A549 (cell line): ENCODE data around the gene LYST. TPM values are rescaled to one million over a fixed set of nuclear protein-coding genes. Genes with fewer than 3 reads are reported as not detected.

Source experiments
- ATAC-seq, 2 experiments: fragments of 200-7000 bp in 1 of 2; fragments of >200 bp in 1 of 2; cut with Nextera tagmentation in 1 of 2; cut with Tn5 transposase in 1 of 2; 3 replicates each; pipeline versions ENCODE4 v1.8.0 to v1.9.1; 2018 to 2020; ENCODE audit warnings: mild to moderate bottlenecking in 1 of 2, moderate library complexity in 1 of 2
- CTCF ChIA-PET: fragments of 300-600 bp; sonication (Branson Sonifier 250); formaldehyde crosslinking; extraction: SDS; loops from one replicate; lab custom pipeline; 2021; ENCODE audit warnings: antibody characterized with exemption, inconsistent platforms; lab: Yijun Ruan, JAX
- POLR2A ChIA-PET: fragments of 350-600 bp; formaldehyde crosslinking; extraction: SDS; loops from one replicate; lab custom pipeline; 2021; ENCODE audit warnings: antibody characterized with exemption, inconsistent platforms; lab: Yijun Ruan, JAX
- DNase-seq, 2 experiments: peaks; one replicate each; pipeline versions ENCODE4 v3.0.0 to v3.0.0-alpha.2; 2011 to 2016; ENCODE audit warnings: low read depth in 1 of 2, low spot score in 1 of 2
- FAIRE-seq: peaks from 2 replicates; lab custom pipeline; 2011; peaks lifted over from hg19 to GRCh38; lab: Jason Lieb, UNC
- H3K27ac ChIP-seq, 2 experiments: fragments of >200 bp; sonication (Bioruptor Twin); formaldehyde crosslinking; 3 replicates each; pipeline ENCODE4 v1.5.1; 2016 to 2017
- H3K4me1 ChIP-seq: fragments of >200 bp; sonication (Bioruptor Twin); formaldehyde crosslinking; 3 replicates; pipeline ENCODE4 v1.6.1; 2016
- H3K4me2 ChIP-seq: fragments of >200 bp; sonication (Bioruptor Twin); formaldehyde crosslinking; 3 replicates; pipeline ENCODE4 v1.6.1; 2016
- H3K4me3 ChIP-seq: fragments of >200 bp; sonication (Bioruptor Twin); formaldehyde crosslinking; 3 replicates; pipeline ENCODE4 v1.5.1; 2016
- H3K9me3 ChIP-seq: fragments of >200 bp; sonication (Bioruptor Twin); formaldehyde crosslinking; 3 replicates; pipeline ENCODE4 v1.6.1; 2016
- CBX2 ChIP-seq: fragments of 200-600 bp; sonication (generic); IDR thresholded peaks from 2 replicates; pipeline ENCODE4 v1.6.1; 2016; ENCODE audit warnings: low read depth, mild to moderate bottlenecking, borderline replicate concordance
- CBX8 ChIP-seq: fragments of 200-600 bp; sonication (generic); IDR thresholded peaks from 2 replicates; pipeline ENCODE4 v1.6.1; 2016
- CHD4 ChIP-seq: fragments of 200-600 bp; sonication (generic); IDR thresholded peaks from 2 replicates; pipeline ENCODE4 v1.6.1; 2016; ENCODE audit warnings: antibody characterized with exemption, mild to moderate bottlenecking, borderline replicate concordance
- EP300 ChIP-seq, 2 experiments: fragments of >200 bp; sonication (Bioruptor Twin); formaldehyde crosslinking; IDR thresholded peaks; 2 replicates in 1 of 2; 3 replicates in 1 of 2; pipeline ENCODE4 v1.6.1; 2016 to 2017
- FOSB ChIP-seq: fragments of 250-450 bp; sonication (Bioruptor Pico); IDR thresholded peaks from 2 replicates; pipeline ENCODE4 v1.5.0; 2020; ENCODE audit warnings: mild to moderate bottlenecking, moderate library complexity
- HEYL ChIP-seq: fragments of 250-450 bp; sonication (Bioruptor Pico); IDR thresholded peaks from 2 replicates; pipeline ENCODE4 v1.8.0; 2021; ENCODE audit warnings: mild to moderate bottlenecking, moderate library complexity
- HOXB13 ChIP-seq: fragments of 250-450 bp; sonication (Bioruptor Pico); IDR thresholded peaks from 2 replicates; pipeline ENCODE4 v1.5.0; 2020; ENCODE audit warnings: low read depth, mild to moderate bottlenecking, moderate library complexity
- HOXB5 ChIP-seq: fragments of 250-450 bp; sonication (Bioruptor Pico); IDR thresholded peaks from 2 replicates; pipeline ENCODE4 v1.5.0; 2020; ENCODE audit warnings: mild to moderate bottlenecking, moderate library complexity
- MAZ ChIP-seq: fragments of 150-350 bp; IDR thresholded peaks from 2 replicates; pipeline ENCODE4 v1.6.1; 2014; ENCODE audit warnings: antibody characterized with exemption, low read depth, low read length, borderline replicate concordance
- MYC ChIP-seq: IDR thresholded peaks from 2 replicates; pipeline ENCODE4 v1.6.1; 2012; ENCODE audit warnings: mild to moderate bottlenecking, inconsistent platforms, low read length, improper control_type of control experiment, borderline replicate concordance
- NFE2L2 ChIP-seq: fragments of 150-350 bp; conservative IDR thresholded peaks from 2 replicates; pipeline ENCODE4 v1.6.1; 2014; ENCODE audit warnings: low read length
- NPAS2 ChIP-seq: fragments of 250-450 bp; sonication (Bioruptor Pico); IDR thresholded peaks from 2 replicates; pipeline ENCODE4 v1.8.0; 2022; ENCODE audit warnings: mild to moderate bottlenecking, moderate library complexity, borderline replicate concordance
- PHF8 ChIP-seq: fragments of 200-600 bp; sonication (generic); IDR thresholded peaks from 2 replicates; pipeline ENCODE4 v1.6.1; 2016; ENCODE audit warnings: low read depth, mild to moderate bottlenecking, antibody characterized with exemption, moderate library complexity, borderline replicate concordance
- POLR2AphosphoS2 ChIP-seq: conservative IDR thresholded peaks from 2 replicates; pipeline ENCODE4 v1.6.1; 2012; ENCODE audit warnings: low read length, improper control_type of control experiment, inconsistent platforms
- RAD21 ChIP-seq, 2 experiments: fragments of >200 bp in 1 of 2; sonication (Bioruptor Twin) in 1 of 2; formaldehyde crosslinking in 1 of 2; IDR thresholded peaks in 1 of 2; conservative IDR thresholded peaks in 1 of 2; 2 replicates in 1 of 2; 3 replicates in 1 of 2; pipeline ENCODE4 v1.6.1; 2012 to 2018; ENCODE audit warnings: inconsistent platforms in 1 of 2
- RARB ChIP-seq: fragments of 250-450 bp; sonication (Bioruptor Pico); IDR thresholded peaks from 2 replicates; pipeline ENCODE4 v1.8.0; 2021; ENCODE audit warnings: mild to moderate bottlenecking, moderate library complexity
- RFX5 ChIP-seq: fragments of 450-650 bp; IDR thresholded peaks from 2 replicates; pipeline ENCODE4 v1.7.1; 2014; ENCODE audit warnings: antibody characterized with exemption, mild to moderate bottlenecking, moderate library complexity
- RNF2 ChIP-seq: fragments of 200-600 bp; sonication (generic); IDR thresholded peaks from 2 replicates; pipeline ENCODE4 v1.6.1; 2016; ENCODE audit warnings: low read depth, mild to moderate bottlenecking, antibody characterized with exemption, moderate library complexity, borderline replicate concordance
- SMC3 ChIP-seq: fragments of >200 bp; sonication (Bioruptor Twin); formaldehyde crosslinking; IDR thresholded peaks from 3 replicates; pipeline ENCODE4 v1.6.1; 2018; ENCODE audit warnings: inconsistent platforms
- SREBF2 ChIP-seq: fragments of 450-650 bp; IDR thresholded peaks from 2 replicates; pipeline ENCODE4 v1.6.1; 2014; ENCODE audit warnings: mild to moderate bottlenecking, moderate library complexity
- ZC3H11A ChIP-seq: fragments of 450-650 bp; IDR thresholded peaks from 2 replicates; pipeline ENCODE4 v1.6.1; 2014; ENCODE audit warnings: antibody characterized with exemption, mild to moderate bottlenecking
- ZFP36 ChIP-seq: fragments of 450-650 bp; IDR thresholded peaks from 2 replicates; pipeline ENCODE4 v1.6.1; 2014; ENCODE audit warnings: borderline replicate concordance; ENCODE audit not compliant: partially characterized antibody
- ZSCAN20 ChIP-seq: fragments of 250-450 bp; sonication (Bioruptor Pico); IDR thresholded peaks from 2 replicates; pipeline ENCODE4 v1.8.0; 2022; ENCODE audit warnings: mild to moderate bottlenecking, moderate library complexity
- WGBS: methylation state at CpG from one replicate; pipeline ENCODE4 v1.1.6; 2017; ENCODE audit errors: missing lambda C conversion rate; 5-methylcytosine and 5-hydroxymethylcytosine counted together
- polyA plus RNA-seq, 4 experiments: library from polyadenylated mRNA; depleted of rRNA in 3 of 4; stranded (reverse); fragments of >200 nt; fragmentation: RNase III in 1 of 4; extraction: RNeasy Plus Mini Kit Qiagen cat#74134 plus additional on column Dnase treatment in 1 of 4; gene quantifications; 2 replicates in 3 of 4; 3 replicates in 1 of 4; pipeline ENCODE4 v1.2.3, GENCODE V29; 2011 to 2017
- TF ChIP-seq, protein P1 (sequence below): fragments of 150-350 bp; IDR thresholded peaks from 2 replicates; pipeline ENCODE4 v1.6.1; 2014; ENCODE audit warnings: low read depth, mild to moderate bottlenecking, low read length
- TF ChIP-seq, protein P2 (sequence below): fragments of 250-450 bp; sonication (Bioruptor Pico); IDR thresholded peaks from 2 replicates; pipeline ENCODE4 v1.5.0; 2021; ENCODE audit warnings: mild to moderate bottlenecking, moderate library complexity, borderline replicate concordance

LYST gene
- polyA plus RNA-seq, 2 of the 4 experiments (the other 2 are of a cell fraction): 2.5 to 9.4 TPM

DNA sequence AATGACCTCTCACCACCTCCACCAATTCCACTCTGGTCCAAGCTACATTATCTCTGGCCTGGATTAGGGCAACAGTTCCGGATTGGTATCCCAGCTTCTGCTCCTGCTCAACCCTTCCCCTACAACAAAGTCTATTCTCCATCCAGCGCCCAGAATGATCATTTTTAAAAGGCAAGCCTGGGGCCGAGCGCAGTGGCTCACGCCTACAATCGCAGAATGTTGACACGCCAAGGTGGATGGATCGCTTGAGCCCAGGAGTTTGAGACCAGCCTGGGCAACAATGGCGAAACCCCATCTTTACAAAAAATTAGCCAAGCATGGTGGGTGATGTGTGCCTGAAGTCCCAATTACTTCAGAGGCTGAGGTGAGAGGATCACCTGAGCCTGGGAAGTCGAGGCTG is 2.2 kb downstream of the LYST start:
- Histone ChIP-seq H3K4me3 (no peak overlapping the region), H3K9me3 (no peaks in the 10 kb centered on the region)
- WGBS: 87% methylated on average over 10 of the region's 10 CpGs
- POLR2A ChIA-PET: no interaction called here
- FAIRE-seq: no peak
- TF ChIP-seq HEYL (no peak), RFX5 (no peak), RARB (CRISPR knock-in tag) (no peak), HOXB5 (CRISPR knock-in tag) (no peak), RAD21 (conservative IDR thresholded peaks at IDR 0.05 in 1 of 2, IDR thresholded peaks at IDR 0.05 in 1 of 2) (no peak), SREBF2 (no peak)
- TF ChIP-seq, all 56 proteins: peak for 0
- Histone ChIP-seq H3K27ac (no peak overlapping the region), H3K4me2 (no peak overlapping the region), H3K4me1 (peaks cover 12% of the 10 kb centered on the region; the same call in 2 of the 3 replicates)
- DNase-seq (no peak), ATAC-seq (no peak)
- CTCF ChIA-PET: interaction anchor here (1.1 to 8.5 kb wide), 11 partner anchors 19 to 109 kb away, joined by 3 to 160 read pairs (median 9); no protein-coding TSS in a partner anchor

DNA sequence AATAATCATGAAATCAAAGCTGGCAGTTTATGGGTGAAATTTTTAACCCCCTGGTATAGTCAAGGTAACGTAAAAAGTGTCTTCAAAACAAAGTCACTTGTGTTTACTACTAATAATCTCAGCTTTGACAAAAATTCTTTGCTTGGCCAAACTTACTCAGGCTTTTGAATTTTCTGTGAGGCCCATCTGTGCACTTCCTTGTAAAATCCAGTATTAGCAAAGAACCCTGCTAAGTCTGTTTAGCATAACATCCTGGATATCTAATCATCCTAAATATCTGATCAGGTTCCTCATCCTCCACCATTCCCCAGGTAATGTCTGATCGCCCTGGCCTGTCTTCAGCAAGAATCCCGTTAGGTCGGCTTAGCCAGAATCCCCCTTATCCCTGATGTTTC is 3.0 kb downstream of the LYST start:
- no peak for ATAC-seq

DNA sequence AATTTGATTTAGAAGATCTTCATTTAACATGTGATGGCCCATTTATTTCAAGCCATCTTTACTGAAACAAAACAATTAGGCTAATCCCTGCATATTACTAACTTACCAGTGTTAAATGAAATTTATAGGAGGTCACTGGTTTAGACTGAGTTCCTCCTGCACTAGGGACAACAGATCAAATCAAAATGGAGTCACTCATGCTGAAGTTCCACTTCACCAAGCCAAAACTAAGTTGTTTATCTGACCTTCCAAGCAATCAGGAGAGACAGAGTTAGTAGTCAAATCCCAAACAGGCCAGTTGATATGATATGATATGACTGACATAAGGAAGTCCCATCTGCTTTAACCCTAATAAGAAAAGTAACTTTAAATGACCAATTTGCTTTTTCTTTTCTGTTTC is 4.8 kb downstream of the LYST start:
- ChIA-PET CTCF (interaction anchor here (1.4 to 8.5 kb wide), 2 partner anchors 110 to 111 kb away, joined by 6 to 160 read pairs; no protein-coding TSS in a partner anchor), POLR2A (no interaction called here)
- ATAC-seq (no peak), DNase-seq (no peak), FAIRE-seq (no peak)
- TF ChIP-seq ZSCAN20 (CRISPR knock-in tag): no peak
- TF ChIP-seq NPAS2: no peak
- TF ChIP-seq PHF8: no peak
- TF ChIP-seq CHD4: no peak
- no peak for TF ChIP-seq POLR2AphosphoS2
- no peak for TF ChIP-seq ZC3H11A
- TF ChIP-seq RAD21 (conservative IDR thresholded peaks at IDR 0.05 in 1 of 2, IDR thresholded peaks at IDR 0.05 in 1 of 2): no peak
- TF ChIP-seq EP300 (IDR thresholded peaks at IDR 0.05): no peak
- TF ChIP-seq RARB (CRISPR knock-in tag): no peak
- no peak for TF ChIP-seq CBX8
- no peak for TF ChIP-seq FOSB (CRISPR knock-in tag)
- TF ChIP-seq HOXB13: no peak
- no peak for TF ChIP-seq ZFP36
- no peak for TF ChIP-seq MYC
- TF ChIP-seq SMC3: no peak
- TF ChIP-seq, protein P1, sequence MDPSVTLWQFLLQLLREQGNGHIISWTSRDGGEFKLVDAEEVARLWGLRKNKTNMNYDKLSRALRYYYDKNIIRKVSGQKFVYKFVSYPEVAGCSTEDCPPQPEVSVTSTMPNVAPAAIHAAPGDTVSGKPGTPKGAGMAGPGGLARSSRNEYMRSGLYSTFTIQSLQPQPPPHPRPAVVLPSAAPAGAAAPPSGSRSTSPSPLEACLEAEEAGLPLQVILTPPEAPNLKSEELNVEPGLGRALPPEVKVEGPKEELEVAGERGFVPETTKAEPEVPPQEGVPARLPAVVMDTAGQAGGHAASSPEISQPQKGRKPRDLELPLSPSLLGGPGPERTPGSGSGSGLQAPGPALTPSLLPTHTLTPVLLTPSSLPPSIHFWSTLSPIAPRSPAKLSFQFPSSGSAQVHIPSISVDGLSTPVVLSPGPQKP: no peak
- Histone ChIP-seq H3K9me3 (no peaks in the 10 kb centered on the region), H3K4me2 (no peak overlapping the region), H3K4me3 (no peak overlapping the region), H3K27ac (no peak overlapping the region), H3K4me1 (peaks cover 15% of the 10 kb centered on the region; the same call in 2 of the 3 replicates)

More for the DNA sequence above, 3.0 kb downstream of the LYST start:
- WGBS: 96% methylated on average over 4 of the region's 4 CpGs
- POLR2A ChIA-PET: no interaction called here
- Histone ChIP-seq H3K4me3 (no peak overlapping the region), H3K9me3 (no peaks in the 10 kb centered on the region), H3K27ac (no peak overlapping the region), H3K4me1 (peaks cover 19% of the 10 kb centered on the region; the same call in 2 of the 3 replicates), H3K4me2 (no peak overlapping the region)
- TF ChIP-seq RNF2 (no peak), RAD21 (conservative IDR thresholded peaks at IDR 0.05 in 1 of 2, IDR thresholded peaks at IDR 0.05 in 1 of 2) (no peak), HEYL (no peak), CHD4 (no peak), CBX2 (no peak), EP300 (IDR thresholded peaks at IDR 0.05) (no peak), MAZ (no peak), RFX5 (no peak), NFE2L2 (no peak)
- TF ChIP-seq, protein P2, sequence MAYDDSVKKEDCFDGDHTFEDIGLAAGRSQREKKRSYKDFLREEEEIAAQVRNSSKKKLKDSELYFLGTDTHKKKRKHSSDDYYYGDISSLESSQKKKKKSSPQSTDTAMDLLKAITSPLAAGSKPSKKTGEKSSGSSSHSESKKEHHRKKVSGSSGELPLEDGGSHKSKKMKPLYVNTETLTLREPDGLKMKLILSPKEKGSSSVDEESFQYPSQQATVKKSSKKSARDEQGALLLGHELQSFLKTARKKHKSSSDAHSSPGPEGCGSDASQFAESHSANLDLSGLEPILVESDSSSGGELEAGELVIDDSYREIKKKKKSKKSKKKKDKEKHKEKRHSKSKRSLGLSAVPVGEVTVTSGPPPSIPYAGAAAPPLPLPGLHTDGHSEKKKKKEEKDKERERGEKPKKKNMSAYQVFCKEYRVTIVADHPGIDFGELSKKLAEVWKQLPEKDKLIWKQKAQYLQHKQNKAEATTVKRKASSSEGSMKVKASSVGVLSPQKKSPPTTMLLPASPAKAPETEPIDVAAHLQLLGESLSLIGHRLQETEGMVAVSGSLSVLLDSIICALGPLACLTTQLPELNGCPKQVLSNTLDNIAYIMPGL (CRISPR knock-in tag): no peak
- CTCF ChIA-PET: interaction anchor here (0.6 to 8.5 kb wide), 4 partner anchors 27 to 153 kb away, joined by 3 to 160 read pairs (median 5); no protein-coding TSS in a partner anchor
- no peak for FAIRE-seq
- DNase-seq: no peak
